Measurements from ENCODE around the gene NLRP13. TPM values are rescaled to one million over a fixed set of nuclear protein-coding genes. Genes with fewer than 3 reads are reported as not detected.
"Not testable (repeated sequence)": the region's sequence is repeated elsewhere in the genome, so short reads cannot be mapped to it uniquely, and the experiment has no call there.

The NLRP13 gene
- polyA plus RNA-seq, 1 donor (not counting 4 experiments of a cell fraction or from before 2014, with no cell fraction given), result not detected

DNA sequence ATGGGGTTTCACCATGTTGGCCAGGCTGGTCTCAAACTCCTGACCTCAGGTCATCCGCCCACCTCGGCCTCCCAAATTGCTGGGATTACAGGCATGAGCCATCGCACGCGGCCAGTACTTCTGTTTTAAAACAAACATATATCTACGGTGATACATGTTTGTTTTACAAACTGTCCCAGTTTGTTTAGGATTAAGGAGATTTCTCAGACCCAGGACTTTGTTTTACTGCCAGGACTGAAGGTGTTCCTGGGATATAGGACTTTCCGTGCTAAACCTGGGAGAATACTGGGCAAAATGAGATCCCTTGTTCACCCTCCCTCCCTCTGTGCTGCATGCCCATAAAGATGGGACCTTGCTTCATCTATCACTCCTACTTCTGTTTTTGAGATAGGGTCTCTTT is 24.3 kb upstream of the NLRP13 start:
- Histone ChIP-seq H3K9ac (ENCODE audit: control insufficient read depth, extremely low read depth, insufficient read depth, low read length) (no peak overlapping the region), H3K27me3 (ENCODE audit: control insufficient read depth, extremely low read depth, insufficient read depth, low read length) (no peaks in the 10 kb centered on the region), H3K9me3 (ENCODE audit: control insufficient read depth, low read depth, low read length) (peaks cover 6% of the 10 kb centered on the region), H2AFZ (ENCODE audit: control insufficient read depth, low read length) (no peak overlapping the region), H3K36me3 (ENCODE audit: control insufficient read depth in 2 of 2, extremely low read depth in 1 of 2, insufficient read depth in 2 of 2, low read length in 2 of 2) (no peaks in the 10 kb centered on the region), H3K4me3 (ENCODE audit: control insufficient read depth in 2 of 3, extremely low read depth in 1 of 3, insufficient read depth in 2 of 3, low read depth in 1 of 3, low read length in 3 of 3) (no peak overlapping the region), H4K20me1 (ENCODE audit: control insufficient read depth, extremely low read depth, insufficient read depth, low read length) (no peaks in the 10 kb centered on the region), H3K4me2 (ENCODE audit: control insufficient read depth, extremely low read depth, insufficient read depth, low read depth, low read length) (no peak overlapping the region), H3K9me1 (ENCODE audit: control insufficient read depth, extremely low read depth, insufficient read depth, low read length) (no peaks in the 10 kb centered on the region), H3K79me2 (ENCODE audit: control insufficient read depth, insufficient read depth, low read length) (no peaks in the 10 kb centered on the region), H3K4me1 (ENCODE audit: control insufficient read depth, extremely low read depth, insufficient read depth, low read length) (no peaks in the 10 kb centered on the region), H3K27ac (ENCODE audit: control insufficient read depth, insufficient read depth, low read length) (no peak overlapping the region)
- no peak for DNase-seq (ENCODE audit: low read depth, low spot score)
- dilution Hi-C loops (cut with MboI; ENCODE audit: extremely low pct_ligation_motif_present, low sequenced_read_pairs), result no loop called here
- no peak for FAIRE-seq
- TF ChIP-seq EZH2 (IDR thresholded peaks at IDR 0.05; ENCODE audit: low read length), result no peak
- TF ChIP-seq, protein P1, sequence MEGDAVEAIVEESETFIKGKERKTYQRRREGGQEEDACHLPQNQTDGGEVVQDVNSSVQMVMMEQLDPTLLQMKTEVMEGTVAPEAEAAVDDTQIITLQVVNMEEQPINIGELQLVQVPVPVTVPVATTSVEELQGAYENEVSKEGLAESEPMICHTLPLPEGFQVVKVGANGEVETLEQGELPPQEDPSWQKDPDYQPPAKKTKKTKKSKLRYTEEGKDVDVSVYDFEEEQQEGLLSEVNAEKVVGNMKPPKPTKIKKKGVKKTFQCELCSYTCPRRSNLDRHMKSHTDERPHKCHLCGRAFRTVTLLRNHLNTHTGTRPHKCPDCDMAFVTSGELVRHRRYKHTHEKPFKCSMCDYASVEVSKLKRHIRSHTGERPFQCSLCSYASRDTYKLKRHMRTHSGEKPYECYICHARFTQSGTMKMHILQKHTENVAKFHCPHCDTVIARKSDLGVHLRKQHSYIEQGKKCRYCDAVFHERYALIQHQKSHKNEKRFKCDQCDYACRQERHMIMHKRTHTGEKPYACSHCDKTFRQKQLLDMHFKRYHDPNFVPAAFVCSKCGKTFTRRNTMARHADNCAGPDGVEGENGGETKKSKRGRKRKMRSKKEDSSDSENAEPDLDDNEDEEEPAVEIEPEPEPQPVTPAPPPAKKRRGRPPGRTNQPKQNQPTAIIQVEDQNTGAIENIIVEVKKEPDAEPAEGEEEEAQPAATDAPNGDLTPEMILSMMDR (optimal IDR thresholded peaks at IDR 0.05 in 1 of 3, IDR thresholded peaks at IDR 0.05 in 1 of 3, conservative IDR thresholded peaks at IDR 0.05 in 1 of 3; ENCODE audit: extremely low read depth in 1 of 3, insufficient read depth in 2 of 3, low read length in 3 of 3), result no peak

DNA sequence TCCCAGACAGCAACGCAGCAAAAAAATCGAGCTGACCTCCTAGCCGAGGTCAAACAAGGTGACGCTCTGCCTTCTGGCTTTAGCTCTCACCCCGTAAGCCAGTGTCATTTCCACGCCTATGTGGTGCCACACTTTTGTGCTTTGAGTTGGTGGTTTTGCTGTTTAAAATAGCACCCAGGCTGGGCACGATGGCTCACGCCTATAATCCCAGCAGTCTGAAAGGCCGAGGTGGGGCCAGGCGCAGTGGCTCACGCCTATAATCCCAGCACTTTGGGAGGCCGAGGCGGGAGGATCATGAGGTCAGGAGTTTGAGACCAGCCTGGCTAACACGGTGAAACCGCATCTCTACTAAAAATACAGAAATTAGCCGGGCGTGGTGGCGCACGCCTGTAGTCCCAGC is 18.4 kb upstream of the NLRP13 start:
- H3K36me3 ChIP-seq (ENCODE audit: control insufficient read depth in 2 of 2, extremely low read depth in 1 of 2, insufficient read depth in 2 of 2, low read length in 2 of 2); DNase-seq (ENCODE audit: low read depth, low spot score); H3K79me2 ChIP-seq (ENCODE audit: control insufficient read depth, insufficient read depth, low read length); H3K9me1 ChIP-seq (ENCODE audit: control insufficient read depth, extremely low read depth, insufficient read depth, low read length); dilution Hi-C loops (cut with MboI; ENCODE audit: extremely low pct_ligation_motif_present, low sequenced_read_pairs); H3K4me2 ChIP-seq (ENCODE audit: control insufficient read depth, extremely low read depth, insufficient read depth, low read depth, low read length); FAIRE-seq; H3K27ac ChIP-seq (ENCODE audit: control insufficient read depth, insufficient read depth, low read length); H3K27me3 ChIP-seq (ENCODE audit: control insufficient read depth, extremely low read depth, insufficient read depth, low read length); H4K20me1 ChIP-seq (ENCODE audit: control insufficient read depth, extremely low read depth, insufficient read depth, low read length); H3K9ac ChIP-seq (ENCODE audit: control insufficient read depth, extremely low read depth, insufficient read depth, low read length); H3K4me3 ChIP-seq (ENCODE audit: control insufficient read depth in 2 of 3, extremely low read depth in 1 of 3, insufficient read depth in 2 of 3, low read depth in 1 of 3, low read length in 3 of 3); H2AFZ ChIP-seq (ENCODE audit: control insufficient read depth, low read length); H3K4me1 ChIP-seq (ENCODE audit: control insufficient read depth, extremely low read depth, insufficient read depth, low read length): not testable (repeated sequence)
- H3K9me3 ChIP-seq (ENCODE audit: control insufficient read depth, low read depth, low read length), result peaks cover 11% of the 10 kb centered on the region

DNA sequence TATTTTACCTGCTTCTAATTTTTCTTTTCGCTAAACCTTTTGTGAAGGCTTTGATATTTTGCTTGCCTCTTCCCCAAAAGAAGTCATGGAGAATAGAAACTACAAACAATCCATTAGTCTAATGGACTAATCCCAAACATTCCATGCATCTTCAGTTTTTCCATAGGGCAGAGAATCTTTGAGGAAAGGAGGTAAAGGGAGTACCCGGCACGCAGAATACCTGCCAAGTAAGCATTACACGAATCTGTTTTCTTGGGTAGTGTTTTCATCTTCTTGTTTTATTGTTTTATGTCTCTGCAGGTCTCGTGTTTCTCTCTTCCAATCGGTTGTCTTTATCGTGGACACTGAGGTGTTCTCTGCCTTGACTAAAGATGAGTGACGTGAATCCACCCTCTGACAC is 15.4 kb upstream of the NLRP13 start, which contains the start of gene NLRP8:
Gene NLRP8 (plus strand): TSS at position 301 of the 400 bp plus-strand sequence.
- Histone ChIP-seq H3K9me1 (ENCODE audit: control insufficient read depth, extremely low read depth, insufficient read depth, low read length) (no peaks in the 10 kb centered on the region), H3K79me2 (ENCODE audit: control insufficient read depth, insufficient read depth, low read length) (no peaks in the 10 kb centered on the region), H3K4me3 (ENCODE audit: control insufficient read depth in 2 of 3, extremely low read depth in 1 of 3, insufficient read depth in 2 of 3, low read depth in 1 of 3, low read length in 3 of 3) (no peak within 1 kb of the TSS), H3K9me3 (ENCODE audit: control insufficient read depth, low read depth, low read length) (peaks cover 9% of the 10 kb centered on the region), H3K9ac (ENCODE audit: control insufficient read depth, extremely low read depth, insufficient read depth, low read length) (no peak within 1 kb of the TSS), H4K20me1 (ENCODE audit: control insufficient read depth, extremely low read depth, insufficient read depth, low read length) (no peaks in the 10 kb centered on the region), H3K4me2 (ENCODE audit: control insufficient read depth, extremely low read depth, insufficient read depth, low read depth, low read length) (no peak within 1 kb of the TSS), H3K27ac (ENCODE audit: control insufficient read depth, insufficient read depth, low read length) (no peak within 1 kb of the TSS), H3K36me3 (ENCODE audit: control insufficient read depth in 2 of 2, extremely low read depth in 1 of 2, insufficient read depth in 2 of 2, low read length in 2 of 2) (no peaks in the 10 kb centered on the region), H3K4me1 (ENCODE audit: control insufficient read depth, extremely low read depth, insufficient read depth, low read length) (no peaks in the 10 kb centered on the region), H3K27me3 (ENCODE audit: control insufficient read depth, extremely low read depth, insufficient read depth, low read length) (no peaks in the 10 kb centered on the region), H2AFZ (ENCODE audit: control insufficient read depth, low read length) (no peak within 1 kb of the TSS)
- dilution Hi-C loops (cut with MboI; ENCODE audit: extremely low pct_ligation_motif_present, low sequenced_read_pairs), result no loop called here
- DNase-seq (ENCODE audit: low read depth, low spot score), result no peak
- no peak for TF ChIP-seq EZH2 (IDR thresholded peaks at IDR 0.05; ENCODE audit: low read length)
- TF ChIP-seq, protein P1 (optimal IDR thresholded peaks at IDR 0.05 in 1 of 3, IDR thresholded peaks at IDR 0.05 in 1 of 3, conservative IDR thresholded peaks at IDR 0.05 in 1 of 3; ENCODE audit: extremely low read depth in 1 of 3, insufficient read depth in 2 of 3, low read length in 3 of 3), result no peak
- no peak for FAIRE-seq

Data from keratinocyte (primary cell).